GM18511 (cell line): ENCODE results near the gene INSC.

Source experiments
- ATAC-seq: cut with Tn5 transposase; IDR thresholded peaks from one replicate; pipeline ENCODE4 v1.9.1; 2021; ENCODE audit warnings: mild to moderate bottlenecking, moderate library complexity; ENCODE audit not compliant: unreplicated experiment

Gene INSC

DNA sequence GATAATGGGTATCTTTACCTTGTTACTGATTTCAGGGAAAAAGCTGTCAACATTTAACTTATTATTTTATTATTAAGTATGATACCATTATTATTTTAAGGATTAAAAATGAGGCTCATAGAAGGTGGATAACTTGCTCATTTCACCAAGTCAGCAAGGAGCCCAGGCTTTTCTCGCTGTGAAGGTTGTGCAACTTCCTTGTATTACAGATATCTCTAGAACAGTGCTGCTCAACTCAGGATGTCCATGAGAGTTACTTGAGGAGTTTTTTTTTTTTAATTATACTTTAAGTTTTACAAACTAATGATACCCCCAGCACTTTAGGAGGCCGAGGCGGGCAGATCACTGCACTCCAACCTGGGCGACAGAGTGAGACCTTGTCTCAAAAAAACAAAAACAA, 98.2 kb downstream of the INSC start:
- no peak for ATAC-seq

GRCh38 chr11:15213471-15214231, 98.9 kb downstream of the INSC start:
- no peak for ATAC-seq

GRCh38 chr11:15215005-15215404, 100.3 kb downstream of the INSC start:
- ATAC-seq = no peak

DNA sequence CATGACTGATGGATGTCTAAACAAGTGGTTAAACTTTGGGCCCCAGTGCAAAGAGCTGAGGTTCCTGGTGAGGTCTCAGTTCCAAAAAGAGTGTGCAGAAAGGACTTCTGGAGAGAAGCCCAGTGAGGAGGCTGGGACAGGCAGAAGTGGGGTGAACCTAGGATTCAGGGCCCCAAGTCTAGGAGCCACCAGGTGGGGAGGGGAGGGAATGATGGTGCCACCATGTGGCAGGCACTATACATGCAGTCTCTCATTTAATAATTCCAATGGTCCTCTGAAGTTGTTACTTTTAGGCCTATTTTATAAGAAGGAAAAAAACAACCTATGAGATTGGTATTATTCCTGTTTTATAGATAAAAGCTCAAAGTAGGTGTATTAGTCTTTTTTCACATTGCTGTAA, 102.0 kb downstream of the INSC start:
- no peak for ATAC-seq

- no peak for ATAC-seq
These were observed 102.7 kb downstream of the INSC start for GRCh38 chr11:15217416-15217815.

DNA sequence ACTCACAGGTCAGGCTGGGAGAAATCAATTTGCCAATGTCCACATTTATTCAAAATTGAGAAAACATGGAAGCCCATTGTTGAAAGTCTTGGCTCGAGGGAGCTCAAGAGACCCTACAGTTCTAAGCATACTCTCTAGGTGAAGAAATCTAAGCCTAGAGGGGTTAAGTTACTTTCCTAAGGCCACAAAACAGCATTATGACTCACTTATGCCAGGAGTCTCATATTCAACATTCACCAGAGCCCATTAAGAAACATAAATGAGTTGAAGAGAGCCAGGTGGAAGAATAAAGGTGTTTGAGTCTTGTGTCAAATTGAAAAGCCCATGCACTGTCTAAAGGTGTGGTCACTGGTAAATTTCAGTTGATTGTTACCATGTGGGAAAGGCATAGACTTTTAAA, 108.1 kb downstream of the INSC start:
- ATAC-seq = no peak

GRCh38 chr11:15223318-15223717, 108.6 kb downstream of the INSC start:
- ATAC-seq = no peak

DNA sequence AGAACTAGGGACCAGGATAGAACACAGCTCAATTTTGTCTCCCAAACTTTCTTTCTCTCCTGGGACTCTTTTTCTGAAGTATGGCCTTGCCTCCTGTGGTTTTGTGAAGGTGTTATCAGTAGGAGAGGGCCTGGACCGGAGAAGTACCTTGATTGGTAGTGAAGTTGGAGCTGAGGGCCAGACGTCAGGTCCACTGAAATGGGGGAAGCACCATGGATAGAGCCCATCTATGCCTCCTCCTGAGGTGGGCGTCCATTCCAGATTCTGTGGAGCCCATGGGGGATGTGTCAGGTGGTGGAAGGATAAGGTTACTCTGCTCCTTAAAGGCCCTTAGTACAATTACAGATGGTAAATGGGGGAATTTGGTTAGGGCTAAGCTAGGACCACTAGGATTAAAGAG, 109.7 kb downstream of the INSC start:
- ATAC-seq = no peak

DNA sequence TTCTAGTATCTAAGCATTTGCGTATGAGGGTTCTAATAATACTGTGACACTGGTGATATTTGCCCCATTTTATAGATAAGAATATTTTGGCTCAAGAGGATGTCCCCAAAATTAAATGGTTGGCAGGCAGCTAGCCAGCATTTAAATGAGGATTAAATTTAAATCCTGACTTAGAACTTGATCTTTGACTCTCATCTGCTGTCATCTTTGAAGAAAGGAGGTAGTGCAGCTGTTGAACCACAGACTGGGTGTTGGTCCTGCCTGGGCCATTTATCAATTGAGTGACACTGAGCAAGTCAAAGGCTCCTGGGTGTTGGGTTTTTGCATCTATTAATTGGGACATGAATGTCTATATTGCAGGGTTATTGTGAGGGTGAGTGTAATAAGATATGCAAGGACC, 112.3 kb downstream of the INSC start:
- ATAC-seq = no peak

- ATAC-seq = no peak
These were observed 113.7 kb downstream of the INSC start for GRCh38 chr11:15228331-15228849.

- no peak for ATAC-seq
These were observed 114.3 kb downstream of the INSC start for GRCh38 chr11:15229069-15229468.

DNA sequence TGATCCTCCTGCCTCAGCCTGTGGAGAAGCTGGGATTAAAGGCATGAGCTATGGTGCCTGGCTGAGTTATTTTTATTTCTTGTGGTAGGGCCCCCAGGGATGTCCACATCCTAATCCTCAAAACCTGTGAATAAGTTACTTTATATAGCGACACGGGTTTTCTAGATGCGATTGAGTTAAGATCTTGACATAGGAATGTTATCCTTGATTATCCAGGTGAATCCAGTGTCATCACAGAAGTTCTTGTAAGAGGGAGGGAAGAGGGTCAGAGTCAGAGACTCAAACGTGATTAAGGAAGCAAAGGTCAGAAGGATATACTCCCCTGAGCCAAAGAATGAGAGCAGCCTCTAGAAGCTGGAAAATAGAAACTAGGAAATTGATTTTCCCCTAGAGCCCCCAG, 117.8 kb downstream of the INSC start:
- ATAC-seq = no peak

DNA sequence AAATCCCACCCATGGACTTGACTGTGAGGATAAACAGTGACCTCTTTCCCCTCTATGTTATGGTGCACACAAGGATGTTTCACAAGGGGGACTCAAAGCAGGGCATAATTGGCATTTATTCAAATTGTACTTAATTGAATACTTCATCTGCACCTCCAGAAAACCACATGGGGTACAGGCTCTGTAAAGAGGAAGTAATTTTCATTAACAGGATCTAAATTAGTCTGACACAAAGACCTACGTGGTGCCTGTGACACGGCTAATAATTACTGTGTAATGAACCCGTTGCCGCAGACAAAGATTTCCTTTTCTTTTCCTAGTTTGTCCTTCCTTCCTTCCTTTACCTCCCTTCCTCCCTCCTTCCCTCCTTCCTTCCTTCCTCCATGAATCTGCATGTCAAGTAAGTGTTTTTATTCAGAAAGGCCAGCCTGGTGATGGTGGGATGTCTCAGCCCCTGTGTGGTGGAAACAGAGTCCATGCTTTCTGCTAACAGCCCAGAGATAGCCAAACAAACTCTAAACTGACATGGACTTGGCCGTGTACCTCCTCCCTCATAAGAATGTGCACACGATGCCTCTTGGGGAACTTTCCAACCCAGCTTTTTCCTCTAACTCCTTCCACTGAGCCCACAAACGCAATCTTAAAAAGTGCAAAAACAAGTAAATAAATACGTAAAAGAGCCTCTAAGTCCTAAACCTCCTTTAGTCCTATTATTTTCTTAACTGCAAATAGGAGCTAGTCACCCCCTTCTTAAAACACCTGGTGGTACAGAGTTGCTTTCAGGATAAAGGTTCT, 118.8 kb downstream of the INSC start:
- no peak for ATAC-seq

- no peak for ATAC-seq
These were observed 120.1 kb downstream of the INSC start for GRCh38 chr11:15234796-15235195.

GRCh38 chr11:15236559-15236958, 121.8 kb downstream of the INSC start:
- no peak for ATAC-seq

DNA sequence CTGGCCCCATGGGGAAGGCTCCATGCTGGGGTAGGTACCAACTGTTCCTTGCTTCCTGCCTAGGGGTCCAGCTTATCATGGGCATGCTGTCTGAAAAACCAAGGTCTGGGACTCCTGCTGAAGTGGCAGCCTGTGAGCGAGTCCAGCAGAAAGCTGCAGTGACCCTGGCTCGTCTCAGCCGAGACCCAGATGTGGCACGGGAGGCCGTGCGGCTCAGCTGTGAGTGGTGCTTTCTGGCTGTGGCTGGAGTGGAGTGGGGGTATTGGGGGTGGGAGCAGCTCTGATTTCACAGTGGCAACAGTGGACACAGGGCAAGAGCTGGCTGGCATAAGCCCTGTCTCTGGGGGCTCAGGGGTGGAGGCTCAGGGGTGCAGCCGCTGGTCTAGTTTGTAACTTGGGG, 124.1 kb downstream of the INSC start:
- no peak for ATAC-seq

- ATAC-seq = no peak
These were observed 134.0 kb downstream of the INSC start for GRCh38 chr11:15248749-15249148.

GRCh38 chr11:15258433-15259165, 143.9 kb downstream of the INSC start:
- ATAC-seq = peak; percentile 97

GRCh38 chr11:15266999-15267398, 152.3 kb downstream of the INSC start:
- ATAC-seq = no peak

DNA sequence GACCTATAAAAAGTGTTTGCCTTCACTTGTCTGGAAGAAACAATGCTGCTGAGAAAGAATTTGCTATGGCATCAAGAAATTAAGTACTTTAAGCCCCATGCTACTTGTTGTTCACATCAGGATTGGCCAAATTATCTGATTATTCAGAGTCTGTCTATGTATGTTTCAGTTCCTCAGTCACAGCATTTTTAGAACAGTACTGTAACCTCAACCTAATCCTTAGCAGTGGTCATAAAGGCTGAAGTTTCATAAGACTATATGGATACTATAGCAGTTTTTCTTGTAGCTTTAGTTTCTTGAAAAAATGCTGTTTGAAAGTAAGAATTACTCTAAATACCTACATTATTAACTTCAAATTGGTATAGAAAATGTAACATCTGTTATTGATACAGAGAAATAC, 153.9 kb downstream of the INSC start:
- ATAC-seq = no peak

DNA sequence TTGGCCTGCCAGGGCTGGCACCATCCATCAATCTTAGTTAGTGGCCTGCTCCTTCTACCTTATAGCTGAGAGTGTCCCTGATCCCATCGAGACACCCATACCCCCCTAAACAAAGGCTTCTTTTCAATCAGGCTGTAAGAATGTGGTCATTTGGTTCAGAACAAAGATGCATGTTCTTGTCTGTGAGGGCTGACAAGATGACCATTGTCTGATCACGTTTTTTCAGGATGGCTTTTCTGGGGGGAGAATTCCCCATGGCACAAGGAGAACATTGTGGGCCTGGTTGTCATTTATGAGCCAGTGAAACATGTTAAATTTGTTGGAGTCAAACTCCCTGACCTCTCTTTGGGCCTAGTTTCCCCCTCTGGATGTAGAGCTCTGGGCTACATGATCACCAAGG, 160.4 kb downstream of the INSC start:
- ATAC-seq = no peak

DNA sequence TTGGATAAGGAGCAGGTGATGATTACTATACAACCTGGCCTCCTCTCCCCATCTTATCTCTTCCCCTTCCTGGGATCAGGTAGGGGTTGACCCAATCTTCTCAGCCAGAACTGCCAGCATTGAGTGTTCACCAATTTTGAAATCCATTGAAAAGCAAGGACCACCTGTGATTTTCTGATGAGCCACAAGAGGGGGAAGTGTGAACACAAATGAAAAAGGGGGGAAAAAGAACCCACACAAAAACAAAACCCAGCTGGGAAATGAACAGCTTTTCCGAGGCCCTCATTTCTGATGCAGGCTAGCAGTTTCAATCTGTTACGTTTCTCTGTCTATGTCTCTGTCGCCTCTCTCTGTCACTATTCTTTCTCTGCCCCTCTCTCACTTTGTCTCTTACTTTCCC, 161.9 kb downstream of the INSC start:
- no peak for ATAC-seq
